ENCODE measurements around the gene FLNB.

DNA sequence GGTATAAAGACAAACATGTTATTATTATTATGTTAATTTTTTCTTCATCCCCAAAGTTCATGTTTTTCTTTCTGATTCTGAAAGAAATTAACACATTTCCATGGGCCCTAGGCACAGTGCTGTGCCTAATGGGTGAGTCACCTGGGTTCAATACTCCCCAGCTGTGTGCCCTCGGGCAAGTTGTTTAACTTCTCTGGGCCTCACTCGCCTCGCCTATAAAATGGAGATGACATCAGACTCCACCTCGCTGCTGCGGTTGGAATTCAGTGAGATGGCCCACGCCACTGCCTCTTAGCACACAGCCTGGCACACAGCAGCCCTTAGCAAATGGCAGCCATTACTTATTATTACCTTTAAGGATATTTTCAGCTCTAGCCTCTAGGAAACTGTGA, 179.9 kb downstream of the FLNB start:
- TF ChIP-seq, protein P1, sequence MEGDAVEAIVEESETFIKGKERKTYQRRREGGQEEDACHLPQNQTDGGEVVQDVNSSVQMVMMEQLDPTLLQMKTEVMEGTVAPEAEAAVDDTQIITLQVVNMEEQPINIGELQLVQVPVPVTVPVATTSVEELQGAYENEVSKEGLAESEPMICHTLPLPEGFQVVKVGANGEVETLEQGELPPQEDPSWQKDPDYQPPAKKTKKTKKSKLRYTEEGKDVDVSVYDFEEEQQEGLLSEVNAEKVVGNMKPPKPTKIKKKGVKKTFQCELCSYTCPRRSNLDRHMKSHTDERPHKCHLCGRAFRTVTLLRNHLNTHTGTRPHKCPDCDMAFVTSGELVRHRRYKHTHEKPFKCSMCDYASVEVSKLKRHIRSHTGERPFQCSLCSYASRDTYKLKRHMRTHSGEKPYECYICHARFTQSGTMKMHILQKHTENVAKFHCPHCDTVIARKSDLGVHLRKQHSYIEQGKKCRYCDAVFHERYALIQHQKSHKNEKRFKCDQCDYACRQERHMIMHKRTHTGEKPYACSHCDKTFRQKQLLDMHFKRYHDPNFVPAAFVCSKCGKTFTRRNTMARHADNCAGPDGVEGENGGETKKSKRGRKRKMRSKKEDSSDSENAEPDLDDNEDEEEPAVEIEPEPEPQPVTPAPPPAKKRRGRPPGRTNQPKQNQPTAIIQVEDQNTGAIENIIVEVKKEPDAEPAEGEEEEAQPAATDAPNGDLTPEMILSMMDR (IDR thresholded peaks at IDR 0.05): no peak
- TF ChIP-seq POLR2A (IDR thresholded peaks at IDR 0.05): no peak
